ENCODE results near the gene FLYWCH1.

The FLYWCH1 gene

DNA sequence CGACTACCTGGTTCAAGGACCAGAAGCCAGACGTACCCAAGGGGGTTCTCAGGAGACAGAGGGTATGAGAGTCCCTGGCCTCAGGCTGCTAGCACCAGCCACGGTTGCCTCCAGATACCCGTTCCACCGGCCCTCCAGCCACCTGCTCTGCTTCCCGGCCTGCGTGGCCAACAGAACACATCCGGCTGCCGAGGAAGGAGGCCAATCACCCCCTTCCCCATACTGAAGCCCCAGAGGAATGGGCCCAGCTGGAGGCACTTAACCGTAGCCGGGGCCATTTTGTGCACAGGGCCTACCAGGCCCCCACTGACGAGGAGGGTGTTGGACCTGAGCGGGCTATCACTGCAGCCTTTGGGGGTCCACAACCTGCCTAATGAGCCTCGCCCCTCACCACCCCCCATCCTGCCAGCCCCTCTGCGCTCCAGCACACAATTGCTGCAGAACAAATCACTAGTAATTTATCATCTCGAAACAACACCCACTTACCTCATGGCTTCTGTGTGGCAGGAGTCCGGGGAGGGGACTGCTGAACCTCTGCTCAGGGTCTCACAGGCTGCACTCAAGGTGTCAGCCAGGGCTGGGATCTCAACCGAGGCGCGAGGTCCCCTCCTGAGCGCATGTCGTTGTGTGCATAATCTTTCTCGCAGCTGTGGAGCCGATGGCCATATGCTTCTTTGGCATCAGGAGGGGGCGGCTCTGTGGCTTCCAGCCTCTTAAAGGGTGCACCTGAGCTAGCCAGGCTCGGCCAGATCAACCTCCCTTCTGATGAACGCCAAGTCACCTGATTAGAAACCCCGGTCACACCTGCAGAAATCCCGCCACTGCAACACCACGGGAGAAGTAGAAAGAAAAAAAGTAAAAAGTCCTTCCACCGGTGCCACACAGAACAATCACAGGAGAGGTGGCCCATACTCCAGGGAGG, 42.2 kb downstream of the FLYWCH1 start:
- DNase-seq (ENCODE audit: low spot score) = no peak

DNA sequence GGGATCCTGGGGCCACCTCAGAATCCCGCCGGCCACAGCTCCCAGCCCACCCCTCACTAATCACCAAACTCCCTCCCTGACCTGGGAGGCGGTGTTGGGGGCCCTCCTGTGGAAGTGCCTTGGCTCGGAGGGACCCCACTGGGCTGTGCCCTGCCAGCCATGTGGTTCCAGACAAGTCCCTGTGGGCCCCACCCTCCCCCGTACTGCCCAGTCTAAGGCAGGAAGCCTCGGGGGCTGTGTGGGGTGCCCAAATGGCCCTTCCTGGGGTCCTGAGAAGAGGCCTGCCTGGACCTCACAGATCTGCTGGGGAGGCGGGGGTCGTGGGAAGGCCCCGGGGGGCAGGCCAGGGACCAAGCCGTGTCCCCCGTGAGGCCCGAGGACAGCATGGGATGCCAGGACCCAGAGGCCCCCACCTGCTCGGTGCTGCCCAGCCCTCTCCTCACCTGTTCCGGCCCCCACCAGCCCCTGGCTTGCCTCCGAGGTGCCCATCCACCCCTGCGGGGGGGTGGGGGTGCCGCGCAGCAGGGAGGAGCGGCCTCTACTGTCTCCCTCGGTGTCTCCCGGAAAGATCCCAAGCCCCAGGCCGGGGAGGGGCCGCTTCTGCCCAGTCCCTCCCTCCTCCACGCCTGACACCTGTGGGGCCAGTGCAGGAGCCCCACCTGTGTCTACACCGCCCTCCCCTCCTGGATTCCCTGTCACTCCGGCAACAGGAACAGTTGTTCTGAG, 43.1 kb downstream of the FLYWCH1 start:
- no peak for DNase-seq (ENCODE audit: low spot score)

DNA sequence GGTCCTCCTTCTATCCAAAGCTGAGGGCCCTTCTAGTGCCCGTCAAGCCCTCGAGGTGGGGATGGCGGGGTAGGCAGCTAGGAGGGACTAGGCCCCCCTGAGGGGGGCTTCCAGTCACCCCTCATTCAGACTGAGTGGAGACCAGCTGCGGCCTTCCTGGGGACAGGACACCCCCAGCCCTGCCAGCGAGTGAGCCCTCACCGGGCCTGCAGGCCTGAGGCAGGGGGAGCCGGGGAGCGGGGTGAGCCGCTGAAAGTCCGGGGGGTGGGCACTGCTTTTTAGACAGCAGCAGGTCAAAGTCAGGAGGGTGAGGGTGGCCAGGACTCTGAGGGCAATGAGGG, 43.7 kb downstream of the FLYWCH1 start:
- no peak for DNase-seq (ENCODE audit: low spot score)

DNA sequence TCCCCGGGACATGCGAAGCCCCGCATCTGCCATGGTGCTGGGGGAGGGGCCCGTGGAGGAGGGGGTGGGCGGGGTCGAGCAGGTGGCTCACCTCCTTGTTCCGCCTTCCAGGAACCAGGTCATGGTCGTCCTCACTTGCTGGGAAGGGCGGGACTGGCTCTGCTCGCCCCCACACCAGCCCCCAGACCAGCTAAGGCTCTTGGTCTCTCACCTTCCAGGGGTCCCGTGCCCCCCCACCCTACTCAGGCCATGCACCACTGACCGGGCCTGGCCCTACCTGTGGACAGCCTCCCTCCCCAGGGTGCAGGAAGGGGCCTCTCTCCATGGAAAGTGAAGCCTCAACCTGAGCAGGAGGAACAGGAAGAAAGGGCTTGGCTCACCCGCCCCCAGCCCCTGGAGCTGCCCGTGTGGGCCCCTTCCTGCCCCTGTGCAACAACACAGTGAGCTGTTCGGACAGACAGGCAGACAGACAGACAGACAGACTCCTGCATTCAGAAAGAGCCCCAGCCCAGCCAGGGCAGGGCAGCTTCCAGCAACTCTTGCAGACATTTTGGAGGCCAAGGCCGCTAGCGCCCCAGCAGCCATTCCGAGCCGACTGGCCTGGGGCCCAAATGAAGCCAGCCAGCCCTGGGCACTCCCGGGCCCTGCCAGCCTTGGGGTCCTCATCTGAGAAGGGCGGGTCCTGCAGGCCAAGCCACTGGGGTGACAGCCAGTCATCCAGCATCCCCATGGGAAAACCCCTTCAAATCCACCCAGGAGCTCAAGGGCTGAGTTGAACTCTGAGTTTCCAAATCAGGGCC, 44.2 kb downstream of the FLYWCH1 start:
- no peak for DNase-seq (ENCODE audit: low spot score)

DNA sequence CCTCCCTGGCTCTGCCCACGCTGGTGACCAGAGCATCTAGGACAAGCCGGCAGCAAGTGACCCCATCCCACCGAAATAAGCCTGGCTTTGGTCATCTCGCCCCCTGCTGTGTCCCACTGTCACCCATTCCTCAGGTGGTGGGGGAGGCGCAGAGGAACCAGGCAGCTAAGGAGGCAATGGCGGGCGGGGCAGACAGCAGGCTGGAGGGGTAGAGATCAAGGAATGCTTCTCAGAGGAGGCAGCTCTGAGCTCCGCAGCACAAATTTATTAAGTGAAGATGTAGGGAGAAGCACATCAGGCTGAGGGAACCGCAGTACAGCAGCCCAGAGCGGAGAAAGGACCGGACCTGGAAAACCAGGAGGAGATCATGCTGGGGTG, 44.8 kb downstream of the FLYWCH1 start:
- DNase-seq (ENCODE audit: low spot score) = no peak

DNA sequence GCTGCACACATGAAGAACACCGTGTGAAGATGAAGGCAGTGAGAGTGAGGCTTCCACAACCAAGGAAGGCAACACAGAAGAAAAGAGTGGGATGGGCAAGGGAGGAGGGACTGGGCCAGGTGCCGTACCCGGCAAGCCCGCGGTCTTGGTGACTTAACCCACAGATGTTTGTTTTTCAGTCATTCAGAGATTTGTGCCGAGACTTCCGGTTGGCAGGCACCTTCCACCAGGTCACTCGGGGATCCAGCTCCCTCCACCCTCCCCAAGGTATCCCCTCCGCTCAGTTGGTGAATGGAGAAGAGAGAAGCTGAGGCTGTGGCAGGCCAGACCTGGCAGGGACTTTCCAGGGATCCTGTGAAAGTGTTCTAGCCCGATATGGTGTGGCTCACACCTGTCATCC, 47.5 kb downstream of the FLYWCH1 start:
- no peak for DNase-seq (ENCODE audit: low spot score)

DNA sequence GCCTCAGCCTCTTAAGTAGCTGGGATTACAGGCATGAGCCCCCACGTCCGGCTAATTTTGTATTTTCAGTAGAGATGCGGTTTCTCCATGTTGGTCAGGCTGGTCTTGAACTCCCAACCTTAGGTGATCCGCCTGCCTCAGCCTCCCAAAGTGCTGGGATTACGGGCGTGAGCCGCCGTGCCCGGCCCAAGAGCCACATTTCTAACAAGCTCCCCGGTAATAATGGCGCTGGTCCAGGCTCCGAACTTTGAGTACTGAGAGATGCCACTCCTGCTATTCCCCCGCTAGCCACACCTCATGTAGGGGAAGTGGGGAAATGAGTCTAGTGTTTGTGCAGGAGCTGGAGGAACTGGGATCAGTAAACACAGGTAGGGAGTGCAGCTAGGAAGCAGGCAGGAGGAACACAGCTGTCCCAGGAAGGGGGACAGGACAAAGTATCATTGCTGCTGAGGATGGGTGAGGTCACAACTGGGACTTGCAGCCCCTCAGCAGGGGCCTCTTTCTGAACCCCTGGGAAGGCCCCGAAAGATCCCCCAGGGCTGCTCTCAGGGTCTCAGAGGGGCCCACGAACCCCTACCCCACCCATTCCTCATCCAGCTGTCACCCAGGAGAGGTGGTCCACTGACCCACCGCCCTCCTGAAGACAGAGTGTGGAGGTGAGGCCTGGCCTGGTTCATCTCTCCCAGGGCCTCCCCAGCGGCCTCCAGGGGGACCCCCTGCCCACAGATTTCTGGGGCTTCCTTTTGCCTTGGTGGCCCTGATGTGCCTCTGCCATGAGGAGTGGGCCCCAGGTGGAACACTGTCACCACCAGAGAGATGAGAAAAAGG, 48.7 kb downstream of the FLYWCH1 start:
- DNase-seq (ENCODE audit: low spot score) = no peak

DNA sequence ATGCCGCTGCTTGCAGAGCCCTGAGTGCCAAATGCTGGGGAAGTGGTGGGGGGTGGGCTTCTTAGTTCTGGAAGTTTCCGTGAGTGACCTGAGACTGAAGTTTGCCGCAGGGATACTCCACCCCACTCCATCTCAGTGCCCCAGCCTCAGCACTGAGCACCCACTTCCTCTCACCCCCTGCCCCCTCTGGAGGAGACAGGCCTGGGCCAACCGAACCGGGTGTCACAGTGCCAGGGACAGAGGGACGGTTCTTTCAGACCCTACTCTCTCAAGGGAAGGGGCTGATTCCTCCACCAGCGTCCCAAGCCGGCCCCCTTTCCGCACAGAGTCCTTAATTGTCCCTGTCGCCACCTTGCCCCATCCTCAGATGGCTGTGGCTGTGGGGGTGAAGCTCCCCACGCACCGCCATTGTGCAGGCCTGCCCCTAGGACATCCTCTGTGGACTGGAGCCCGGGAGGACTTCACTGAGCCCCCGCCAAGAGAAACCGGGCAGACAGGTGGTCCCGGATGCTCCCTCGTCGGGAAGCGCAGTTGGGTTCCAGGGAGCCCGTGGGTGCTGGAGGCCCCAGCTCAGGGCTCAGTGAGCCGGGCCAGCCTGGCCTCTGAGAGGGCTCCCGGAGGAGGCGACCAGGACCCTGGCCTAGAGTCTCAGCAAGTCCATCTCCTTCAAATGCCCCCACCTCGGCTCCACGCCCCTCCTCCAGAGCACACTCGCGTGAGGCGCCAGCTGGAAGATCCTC, 50.8 kb downstream of the FLYWCH1 start:
- no peak for DNase-seq (ENCODE audit: low spot score)

DNA sequence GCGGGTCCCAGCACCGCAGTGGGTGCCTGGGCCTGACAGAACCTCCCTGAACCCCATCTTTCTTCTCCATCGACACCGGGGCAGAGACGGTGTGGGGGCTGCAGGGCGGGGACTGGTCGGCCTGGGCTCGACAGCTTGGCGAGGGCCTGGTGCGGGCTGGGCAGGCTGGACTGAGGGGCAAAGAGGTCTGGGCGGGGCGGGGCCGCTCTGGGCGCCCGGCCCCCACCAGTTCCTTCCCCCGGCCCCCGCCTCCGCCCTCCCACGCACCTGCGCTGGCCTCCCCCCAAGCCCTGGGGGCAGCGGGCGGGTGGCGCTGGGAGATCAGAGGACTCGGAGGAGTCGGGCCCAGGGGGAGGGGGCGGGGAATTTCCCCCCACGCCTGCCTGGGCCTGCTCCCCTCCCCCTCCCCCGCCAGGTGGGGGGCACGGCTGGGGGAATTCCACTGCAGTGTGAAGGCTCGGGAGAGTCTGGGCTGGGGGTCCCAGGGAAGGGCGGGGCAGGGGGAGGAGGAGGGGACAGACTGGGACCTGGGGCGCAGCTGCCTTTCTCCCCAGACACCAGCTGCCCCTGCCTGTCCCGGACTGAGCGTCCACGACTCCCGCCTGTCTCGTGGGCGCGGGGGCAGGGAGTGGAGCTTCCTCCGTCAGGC, 51.5 kb downstream of the FLYWCH1 start:
- no peak for DNase-seq (ENCODE audit: low spot score)

DNA sequence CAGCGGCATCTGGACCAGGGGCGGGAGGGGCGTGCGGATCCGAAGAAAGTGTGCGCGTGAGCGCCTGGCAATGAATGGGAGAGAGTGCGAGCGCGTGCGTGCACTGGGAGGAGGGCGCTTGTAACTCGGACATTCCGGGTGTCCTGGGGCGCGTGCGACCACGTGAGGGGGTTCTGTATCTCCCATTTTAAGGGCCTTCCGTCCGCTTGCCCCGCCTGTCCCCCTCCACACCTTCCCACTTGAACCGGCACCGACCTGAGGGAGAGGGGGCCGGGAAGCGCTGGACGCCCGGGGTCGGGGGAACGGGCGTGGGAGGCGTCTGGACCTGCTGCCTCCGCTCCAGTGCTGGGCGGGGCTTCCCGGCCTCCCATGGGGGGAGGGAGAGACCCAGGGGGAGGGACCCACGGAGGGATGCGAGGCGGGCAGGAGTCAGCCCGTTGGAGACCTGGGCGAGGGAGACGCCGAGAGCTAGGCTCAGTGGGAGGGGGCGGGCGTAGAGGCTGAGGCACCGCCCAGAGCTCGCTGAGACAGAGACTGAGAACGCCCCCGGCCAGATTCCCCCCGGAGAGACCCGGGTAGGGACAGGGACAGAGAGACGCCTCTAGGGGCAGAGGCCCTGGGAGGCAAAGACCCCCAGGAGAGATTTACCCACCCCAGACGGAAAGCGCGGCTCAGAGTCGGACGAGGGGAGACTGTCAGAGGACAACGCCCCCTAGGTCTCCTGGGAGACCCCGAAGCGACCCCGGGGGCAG, 52.2 kb downstream of the FLYWCH1 start, which contains the start of gene KREMEN2:
TSS of gene KREMEN2 (plus strand) at position 553 of the 752 bp plus-strand sequence. CDS start 246 bp downstream, outside the sequence.
- DNase-seq (ENCODE audit: low spot score) = peak; percentile 69

DNA sequence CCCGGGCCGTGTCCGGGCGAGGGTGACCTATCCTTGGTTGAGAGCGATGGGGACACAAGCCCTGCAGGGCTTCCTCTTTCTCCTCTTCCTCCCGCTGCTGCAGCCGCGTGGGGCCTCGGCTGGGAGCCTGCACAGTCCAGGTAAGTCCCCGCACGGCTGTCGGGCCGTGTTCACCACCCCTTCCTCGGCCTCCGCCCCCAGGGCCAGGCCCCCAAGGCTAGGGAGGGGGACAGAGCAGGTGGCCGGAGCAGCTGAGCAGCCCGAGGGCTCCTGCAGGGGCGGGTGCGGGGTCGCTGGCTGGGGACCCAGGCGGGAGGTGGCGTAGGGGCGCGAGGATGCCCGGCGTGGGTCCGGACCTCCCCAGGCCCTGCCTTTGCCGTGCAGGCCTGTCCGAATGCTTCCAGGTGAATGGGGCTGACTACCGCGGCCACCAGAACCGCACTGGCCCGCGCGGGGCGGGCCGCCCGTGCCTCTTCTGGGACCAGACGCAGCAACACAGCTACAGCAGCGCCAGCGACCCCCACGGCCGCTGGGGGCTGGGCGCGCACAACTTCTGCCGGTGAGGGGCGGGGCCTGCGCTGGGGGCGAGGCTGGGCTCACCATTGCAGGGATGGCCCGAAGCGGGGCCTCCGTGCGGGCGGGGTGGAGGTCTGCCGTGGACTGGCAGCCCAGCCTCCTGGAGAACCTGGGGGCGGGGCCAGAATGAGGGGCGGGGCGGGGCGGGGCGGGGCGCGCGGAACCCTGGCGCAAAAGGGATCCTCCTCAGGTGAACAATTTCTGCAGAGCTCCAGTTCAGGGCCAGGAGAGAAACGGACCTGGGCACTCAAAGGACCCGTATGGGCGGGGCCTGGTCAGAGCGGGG, 53.0 kb downstream of the FLYWCH1 start:
- peak; percentile 74 for DNase-seq (ENCODE audit: low spot score)

DNA sequence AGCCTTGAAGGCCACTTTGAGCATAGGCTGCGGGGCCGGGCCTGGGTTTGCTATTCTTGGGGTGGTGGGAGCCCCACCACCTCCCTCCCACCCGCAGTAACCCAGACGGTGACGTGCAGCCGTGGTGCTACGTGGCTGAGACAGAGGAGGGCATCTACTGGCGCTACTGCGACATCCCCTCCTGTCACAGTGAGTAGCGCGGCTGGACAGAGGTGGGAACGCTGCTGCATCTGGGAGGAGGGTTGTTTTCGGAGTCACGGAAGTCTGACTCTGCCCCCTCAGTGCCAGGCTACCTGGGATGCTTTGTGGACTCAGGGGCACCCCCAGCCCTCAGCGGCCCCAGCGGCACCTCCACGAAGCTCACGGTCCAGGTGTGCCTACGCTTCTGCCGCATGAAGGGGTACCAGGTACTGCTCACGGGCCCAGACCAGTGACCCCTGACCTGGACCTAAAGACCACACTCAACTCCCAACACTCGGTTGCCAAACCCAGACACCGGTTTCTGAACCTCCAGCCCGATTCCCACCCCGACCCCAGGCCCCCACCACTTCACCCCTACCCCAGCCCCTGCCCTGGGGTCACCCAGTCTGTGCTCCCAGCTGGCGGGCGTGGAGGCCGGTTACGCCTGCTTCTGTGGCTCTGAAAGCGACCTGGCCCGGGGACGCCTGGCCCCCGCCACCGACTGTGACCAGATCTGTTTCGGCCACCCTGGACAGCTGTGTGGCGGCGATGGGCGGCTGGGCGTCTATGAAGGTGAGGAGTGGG, 54.5 kb downstream of the FLYWCH1 start:
- no peak for DNase-seq (ENCODE audit: low spot score)

DNA sequence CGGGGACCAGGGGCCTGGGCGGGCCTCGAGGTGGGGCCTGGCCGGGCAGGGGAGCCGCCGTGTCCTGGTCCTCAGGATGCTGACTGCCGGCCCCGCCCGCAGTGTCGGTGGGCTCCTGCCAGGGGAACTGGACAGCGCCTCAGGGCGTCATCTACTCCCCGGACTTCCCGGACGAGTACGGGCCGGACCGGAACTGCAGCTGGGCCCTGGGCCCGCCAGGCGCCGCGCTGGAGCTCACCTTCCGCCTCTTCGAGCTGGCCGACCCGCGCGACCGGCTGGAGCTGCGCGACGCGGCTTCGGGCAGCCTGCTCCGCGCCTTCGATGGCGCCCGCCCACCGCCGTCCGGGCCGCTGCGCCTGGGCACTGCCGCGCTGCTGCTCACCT, 55.1 kb downstream of the FLYWCH1 start:
- no peak for DNase-seq (ENCODE audit: low spot score)

DNA sequence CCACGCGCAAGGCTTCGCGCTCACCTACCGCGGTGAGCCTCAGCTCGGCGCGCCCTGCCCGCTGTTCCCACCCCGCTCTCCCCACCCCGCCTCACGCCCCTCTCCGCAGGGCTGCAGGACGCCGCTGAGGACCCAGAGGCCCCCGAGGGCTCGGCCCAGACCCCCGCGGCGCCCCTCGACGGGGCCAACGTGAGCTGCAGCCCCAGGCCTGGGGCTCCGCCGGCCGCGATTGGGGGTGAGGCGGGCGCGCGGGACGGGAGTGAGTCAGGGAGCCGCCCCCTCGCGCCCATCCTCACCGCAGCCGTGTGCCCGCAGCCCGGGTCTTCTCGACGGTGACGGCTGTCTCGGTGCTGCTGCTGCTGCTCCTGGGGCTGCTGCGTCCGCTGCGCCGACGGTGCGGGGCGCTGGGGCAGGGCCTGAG, 55.5 kb downstream of the FLYWCH1 start:
- DNase-seq (ENCODE audit: low spot score) = no peak

DNA sequence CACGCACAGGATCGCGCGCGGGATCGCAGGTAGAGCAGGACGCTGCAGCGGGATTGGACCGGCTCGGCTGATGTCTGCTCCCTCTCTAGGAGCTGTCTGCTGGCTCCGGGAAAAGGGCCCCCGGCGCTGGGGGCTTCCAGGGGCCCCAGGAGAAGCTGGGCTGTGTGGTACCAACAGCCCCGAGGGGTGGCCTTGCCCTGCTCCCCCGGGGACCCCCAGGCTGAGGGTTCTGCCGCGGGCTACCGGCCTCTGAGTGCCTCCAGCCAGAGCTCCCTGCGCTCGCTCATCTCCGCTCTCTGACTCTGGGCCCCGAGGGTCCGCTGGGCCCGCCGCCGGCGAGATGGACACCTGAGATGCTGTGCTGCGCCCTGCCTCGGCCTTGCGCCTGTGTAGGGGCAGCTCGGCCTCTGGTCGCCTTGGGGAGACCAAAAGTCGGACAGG, 56.0 kb downstream of the FLYWCH1 start:
- no peak for DNase-seq (ENCODE audit: low spot score)

DNA sequence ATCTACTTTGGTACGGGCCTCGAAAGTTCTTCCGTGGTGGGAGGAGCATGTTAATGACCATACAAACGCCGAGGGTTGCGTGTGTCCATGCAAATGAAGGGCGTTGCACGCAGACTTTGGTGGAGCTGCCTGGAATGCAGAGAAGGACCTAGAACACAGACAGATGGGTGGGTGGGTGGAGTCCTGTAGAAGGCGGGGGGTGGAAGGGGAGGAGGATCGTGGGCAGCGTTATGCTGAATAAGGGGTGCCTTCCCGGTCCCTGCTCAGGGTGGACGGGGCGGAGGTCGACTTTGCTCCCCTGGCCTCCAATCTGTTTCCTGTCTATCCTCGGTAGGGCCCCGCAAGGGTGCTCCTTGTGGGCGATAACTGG, 56.6 kb downstream of the FLYWCH1 start:
- no peak for DNase-seq (ENCODE audit: low spot score)

DNA sequence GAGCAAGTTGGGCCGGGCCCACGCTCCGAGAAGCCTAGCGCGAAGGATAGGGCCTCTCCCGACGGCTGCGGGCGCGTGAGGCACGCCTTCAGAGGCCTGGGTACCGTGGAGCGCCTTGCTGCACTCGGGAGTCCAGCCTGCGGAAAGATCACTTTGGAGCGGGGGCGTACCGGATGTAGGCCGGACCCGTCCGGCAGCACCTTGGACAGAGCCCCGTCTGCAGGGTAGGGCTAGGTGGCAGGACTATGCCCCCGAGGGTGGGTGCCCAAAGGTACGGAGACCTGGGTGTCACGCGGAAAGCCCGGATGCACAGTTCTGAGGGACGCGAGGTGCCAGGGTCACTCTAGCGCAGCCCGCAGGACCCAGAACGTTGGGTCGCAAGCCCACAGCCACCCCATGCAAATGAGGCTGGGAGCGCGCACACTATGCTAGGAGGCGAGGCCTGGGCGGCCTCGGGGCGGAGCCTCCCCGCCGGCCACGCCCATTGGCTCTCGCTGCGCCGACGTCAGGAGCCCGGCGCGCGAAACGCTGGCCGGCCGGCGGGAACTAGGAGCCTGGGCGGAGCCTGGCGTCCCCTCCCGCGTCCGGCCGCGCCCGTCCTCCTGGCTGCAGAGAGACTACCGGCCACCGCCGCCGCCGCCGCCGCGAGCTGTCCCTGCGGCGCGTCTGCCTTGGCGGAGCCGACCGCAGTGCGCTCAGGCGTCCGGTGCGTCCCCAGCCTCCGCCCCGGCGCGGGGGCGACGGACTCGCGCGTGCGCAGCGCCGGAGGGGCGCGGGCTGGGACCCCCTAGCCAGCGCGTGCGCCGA, 57.2 kb downstream of the FLYWCH1 start, which contains the start of gene PAQR4:
TSS of gene PAQR4 (plus strand) at position 611 of the 807 bp plus-strand sequence. CDS start 327 bp downstream, outside the sequence.
- peak; percentile 96 for DNase-seq (ENCODE audit: low spot score)
